Inflammatory macrophage treated with lipopolysaccharide for 1 hour (primary cell): ENCODE data around the gene POPDC2.

Experiments used
- DNase-seq, 2 donors: peaks; one replicate each; pipeline ENCODE4 v3.0.0-alpha.2; 2020 to 2022

The POPDC2 gene

DNA sequence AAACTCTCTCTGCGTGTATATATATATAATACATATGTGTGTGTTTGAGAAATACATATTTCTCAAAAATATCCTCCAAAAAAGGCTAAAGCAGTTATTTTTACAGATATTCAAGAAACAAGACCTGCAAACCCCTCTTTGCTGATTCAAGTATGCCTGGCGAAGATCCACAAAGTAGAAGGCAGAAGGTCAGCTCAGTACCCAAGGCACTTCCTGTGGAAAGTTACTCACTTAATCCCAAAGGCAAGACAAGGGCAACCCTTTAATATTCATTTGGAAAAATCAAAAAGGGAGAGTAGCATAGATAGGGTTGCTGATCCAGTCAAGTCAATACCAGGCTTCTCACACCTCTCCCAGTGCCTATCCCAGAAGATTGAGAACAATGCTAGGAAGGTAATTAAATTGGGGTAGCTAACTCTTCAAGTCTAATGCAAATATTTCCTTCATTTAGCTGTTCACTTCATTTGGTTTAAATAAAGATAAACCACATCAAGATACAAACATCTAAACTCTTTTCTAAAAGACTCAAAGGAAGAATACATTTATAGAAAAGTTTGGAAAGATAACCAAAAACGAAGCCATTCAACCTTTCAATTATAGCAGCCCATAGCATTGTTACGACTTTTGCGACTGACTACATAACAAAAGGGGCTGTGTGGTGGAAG lies 9.6 kb upstream of the POPDC2 start:
- DNase-seq = no peak

DNA sequence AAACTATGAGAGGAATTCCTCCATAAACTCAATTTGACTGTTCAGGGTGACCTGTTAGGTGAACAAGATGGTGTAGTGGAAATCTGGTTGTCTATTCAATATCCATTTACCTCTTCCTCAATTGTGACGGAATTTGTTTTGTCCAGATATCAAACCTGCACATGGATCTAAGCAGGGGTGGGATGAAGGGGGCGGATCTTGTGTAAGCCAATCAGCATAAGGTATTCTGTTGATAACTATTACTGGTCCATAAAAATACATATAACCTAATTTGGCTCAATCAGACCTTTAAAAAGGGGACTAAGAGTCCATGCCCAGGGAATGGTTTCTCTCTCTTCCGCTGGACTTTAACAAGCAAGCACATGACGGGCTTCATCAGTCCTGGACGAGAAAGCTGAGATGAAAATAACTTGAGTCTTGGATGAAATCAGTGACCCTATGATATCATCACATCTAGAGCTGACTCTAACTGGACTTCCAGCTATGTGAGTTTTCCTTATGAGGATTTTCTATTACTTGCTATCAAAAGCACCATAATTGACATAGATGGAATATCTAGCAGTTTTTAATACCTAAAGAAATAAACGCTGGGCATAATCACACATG lies 5.7 kb upstream of the POPDC2 start:
- DNase-seq = no peak

DNA sequence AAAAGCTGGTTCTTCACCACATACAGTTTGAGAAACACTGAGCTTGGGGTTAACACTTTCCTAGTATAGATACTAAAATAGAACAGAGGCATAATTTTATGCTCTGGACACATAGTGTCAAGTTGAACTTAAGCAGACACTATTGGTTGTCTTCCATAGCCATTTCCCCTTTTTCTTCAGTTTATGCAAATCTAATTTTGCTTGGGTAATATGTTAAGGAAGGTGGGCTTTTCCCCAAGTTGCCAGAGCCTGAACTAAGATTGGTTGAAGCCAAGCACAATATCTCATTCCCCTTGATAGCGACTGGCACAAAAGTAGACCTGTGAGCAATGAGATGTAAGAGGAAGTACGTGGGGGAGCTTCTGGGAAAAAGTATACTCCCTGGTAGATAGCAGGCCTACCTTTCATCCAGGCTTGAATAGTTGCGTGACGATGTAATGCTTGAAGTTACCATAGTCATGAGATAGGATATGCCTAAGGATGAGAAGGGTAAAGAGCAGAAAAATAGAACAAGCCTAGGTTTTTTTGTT lies 4.5 kb upstream of the POPDC2 start:
- DNase-seq = peak; percentile 91 to 97

DNA sequence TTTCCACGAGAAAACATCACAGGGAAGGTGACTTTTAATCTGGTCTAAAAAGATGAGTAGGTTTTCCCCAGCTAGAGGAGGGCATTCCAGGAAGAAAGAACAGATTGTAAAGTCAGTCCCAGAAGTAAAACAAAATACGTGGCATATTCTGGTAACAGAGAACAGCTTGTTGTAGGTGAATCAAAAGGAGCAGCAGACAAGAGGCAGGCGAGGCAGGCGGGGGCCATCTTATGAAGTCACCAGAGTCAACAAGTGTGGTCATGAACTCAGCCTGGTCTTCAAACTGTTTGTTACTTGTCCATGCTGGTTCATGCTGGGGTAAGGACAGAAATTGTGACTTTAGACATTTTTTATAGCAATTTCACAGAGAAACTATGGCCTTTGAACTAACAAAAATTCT lies 4.0 kb upstream of the POPDC2 start:
- peak in 1 of 2 donors; percentile 20 for DNase-seq

DNA sequence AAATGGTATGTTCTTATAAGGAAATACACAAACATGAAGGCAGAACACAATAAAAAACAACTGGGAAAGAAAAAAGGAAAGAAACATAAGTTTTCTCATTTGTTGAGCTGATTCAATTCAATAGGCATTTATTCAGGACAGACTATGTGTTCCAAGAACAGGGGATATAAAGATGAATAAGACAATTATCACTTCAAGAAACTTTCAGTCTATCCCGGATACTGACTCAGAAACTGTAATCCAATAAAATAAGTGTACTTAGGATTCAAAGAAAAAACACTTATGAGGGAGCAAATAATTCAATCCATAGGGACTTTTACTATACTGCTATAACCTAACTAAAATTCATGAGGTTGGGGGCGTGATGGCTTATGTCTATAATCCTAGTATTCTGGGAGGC lies 3.5 kb upstream of the POPDC2 start:
- DNase-seq = no peak

DNA sequence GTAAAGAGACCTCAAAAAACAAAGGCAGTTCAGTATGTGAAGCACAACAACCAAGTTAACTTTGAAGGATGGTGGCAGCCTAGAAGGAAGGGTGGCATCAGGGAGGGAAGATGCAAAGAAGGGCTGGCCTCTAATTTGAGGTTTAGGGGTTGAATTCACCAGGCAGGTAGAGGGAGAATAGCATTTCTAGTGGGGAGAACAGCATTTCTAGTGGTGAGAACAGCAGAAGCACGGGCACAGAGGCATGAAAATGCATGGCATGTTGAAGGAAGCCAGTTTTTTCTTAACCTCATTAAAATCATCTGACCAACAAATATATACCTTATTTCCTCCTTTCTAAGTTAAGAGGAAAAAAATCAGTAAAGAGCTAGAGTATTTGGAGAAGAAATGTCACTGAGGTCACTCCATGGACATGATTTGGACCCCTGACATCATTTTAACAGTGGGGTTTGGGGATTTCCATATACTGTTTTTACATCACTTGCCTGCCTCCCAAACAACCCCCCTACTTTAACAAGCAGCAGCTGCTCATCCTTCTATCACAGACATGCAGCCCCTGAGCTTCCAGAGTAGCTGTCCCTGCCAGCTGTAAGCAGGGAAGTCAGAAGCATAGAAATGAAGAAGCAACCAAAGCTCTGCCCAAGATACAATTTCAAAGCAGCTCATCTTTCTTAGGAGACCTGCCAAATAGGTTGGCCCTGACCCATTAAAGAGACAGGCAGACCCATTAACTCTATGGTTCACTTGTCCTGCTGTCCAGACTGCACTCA lies 2.4 kb upstream of the POPDC2 start:
- DNase-seq = peak in 1 of 2 donors; percentile 21

DNA sequence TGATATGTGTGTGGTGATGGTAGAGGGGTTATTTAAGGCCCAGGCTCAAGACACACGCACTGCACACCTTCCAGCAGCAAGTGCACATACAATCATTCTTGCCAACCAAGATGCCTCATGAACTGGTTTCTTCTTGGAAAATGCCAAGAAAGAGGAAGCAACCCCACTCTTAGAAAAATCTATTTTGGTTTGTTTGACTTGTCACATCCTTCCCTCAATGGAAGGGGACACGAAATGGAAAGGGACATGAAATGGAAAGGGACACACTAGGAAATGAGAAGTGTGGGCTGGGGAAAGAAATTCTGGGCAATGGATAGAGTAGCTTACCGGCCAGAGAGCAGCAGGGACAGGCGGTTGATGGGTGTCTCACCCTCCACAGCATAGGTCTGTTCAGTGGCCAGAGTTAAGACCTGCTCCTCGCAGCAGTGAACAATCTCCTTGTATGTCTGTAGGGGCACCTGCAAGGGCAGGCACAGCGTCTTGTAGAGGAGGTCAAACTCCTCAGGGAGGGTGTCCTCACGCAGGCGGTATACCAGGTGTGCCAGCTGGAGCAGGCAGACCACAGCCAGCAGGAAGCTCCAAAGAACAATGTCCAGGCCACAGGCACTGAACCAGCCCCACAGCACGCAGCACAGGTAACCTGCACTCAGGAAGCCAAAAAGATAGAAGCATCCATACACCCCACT lies 640 bp downstream of the POPDC2 start:
- DNase-seq = peak; percentile 69 to 70

DNA sequence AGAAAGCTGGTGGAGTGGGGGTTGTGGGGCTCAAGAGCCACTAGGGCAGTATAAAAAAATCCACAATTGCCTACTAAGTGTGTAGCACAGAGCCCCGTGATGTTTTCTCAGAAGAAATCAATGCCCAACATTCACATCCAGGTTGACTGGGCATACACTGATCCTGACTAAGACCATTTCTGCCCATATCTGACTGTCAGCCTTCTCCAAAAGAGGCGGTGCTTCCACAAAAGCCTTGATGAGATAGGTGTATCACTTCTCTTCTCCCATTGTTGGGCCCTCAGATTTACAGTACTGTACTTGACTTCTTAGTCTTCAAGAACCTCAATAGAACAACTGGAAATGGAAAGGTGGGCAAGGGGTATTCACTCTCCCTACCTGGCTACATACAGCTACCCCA lies 1.4 kb downstream of the POPDC2 start:
- DNase-seq = no peak

DNA sequence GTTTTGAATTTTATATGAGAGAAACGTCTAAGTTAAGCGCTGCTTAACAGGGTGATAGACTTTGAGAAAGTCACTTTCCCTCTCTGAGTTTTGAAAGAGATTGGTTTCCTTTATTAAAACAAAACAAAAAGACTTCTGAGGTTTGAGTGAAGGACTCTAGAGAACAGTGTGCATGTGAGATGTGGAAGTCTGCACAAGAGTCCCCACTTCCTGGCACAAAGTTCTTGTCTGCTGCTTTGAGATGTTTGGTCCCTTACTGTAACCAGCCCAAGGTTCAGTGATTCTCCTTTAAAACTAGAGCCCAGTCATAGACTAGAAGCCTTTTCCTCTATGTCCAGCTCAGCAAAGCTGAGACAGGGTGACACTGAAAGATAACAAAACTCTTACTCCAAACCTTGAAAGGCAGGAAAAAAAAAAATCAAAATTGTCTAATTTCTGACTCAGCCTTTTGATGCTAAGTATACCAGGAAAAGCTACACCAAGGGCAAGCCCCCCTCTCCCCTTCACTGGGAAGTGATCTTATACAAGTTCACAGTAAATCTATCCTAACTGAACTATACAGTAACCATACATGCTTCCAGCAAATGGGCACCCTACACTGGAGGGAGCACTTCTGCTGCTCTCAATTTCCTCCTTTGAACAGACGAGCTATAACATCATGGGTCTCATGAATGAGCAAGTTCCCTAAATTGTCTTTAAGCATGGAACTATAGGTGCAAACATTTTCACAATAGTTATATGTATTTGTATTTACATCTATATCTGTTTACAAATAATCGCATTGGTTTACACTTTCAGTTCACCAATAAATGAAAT lies 2.3 kb downstream of the POPDC2 start:
- peak; percentile 64 to 67 for DNase-seq

DNA sequence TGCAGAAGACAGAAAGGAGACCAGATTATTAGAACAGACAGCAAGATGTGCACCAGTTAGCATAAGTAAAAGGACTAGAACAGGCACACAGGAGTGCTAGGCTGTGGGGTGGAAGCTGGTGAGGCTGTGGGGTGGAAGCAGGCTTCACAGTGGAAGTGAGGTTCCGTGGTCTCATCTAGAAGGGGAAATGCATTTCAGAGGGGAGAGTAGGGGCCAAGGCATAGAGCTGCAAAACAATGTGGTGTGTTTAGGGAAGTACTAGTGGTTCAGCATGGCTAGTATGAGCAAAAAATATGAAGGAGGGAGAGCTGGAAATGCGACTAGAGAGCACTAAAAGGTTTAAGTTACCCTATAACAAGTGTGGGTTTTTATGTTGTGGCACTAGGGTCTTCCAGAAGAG lies 6.5 kb downstream of the POPDC2 start:
- DNase-seq = no peak

DNA sequence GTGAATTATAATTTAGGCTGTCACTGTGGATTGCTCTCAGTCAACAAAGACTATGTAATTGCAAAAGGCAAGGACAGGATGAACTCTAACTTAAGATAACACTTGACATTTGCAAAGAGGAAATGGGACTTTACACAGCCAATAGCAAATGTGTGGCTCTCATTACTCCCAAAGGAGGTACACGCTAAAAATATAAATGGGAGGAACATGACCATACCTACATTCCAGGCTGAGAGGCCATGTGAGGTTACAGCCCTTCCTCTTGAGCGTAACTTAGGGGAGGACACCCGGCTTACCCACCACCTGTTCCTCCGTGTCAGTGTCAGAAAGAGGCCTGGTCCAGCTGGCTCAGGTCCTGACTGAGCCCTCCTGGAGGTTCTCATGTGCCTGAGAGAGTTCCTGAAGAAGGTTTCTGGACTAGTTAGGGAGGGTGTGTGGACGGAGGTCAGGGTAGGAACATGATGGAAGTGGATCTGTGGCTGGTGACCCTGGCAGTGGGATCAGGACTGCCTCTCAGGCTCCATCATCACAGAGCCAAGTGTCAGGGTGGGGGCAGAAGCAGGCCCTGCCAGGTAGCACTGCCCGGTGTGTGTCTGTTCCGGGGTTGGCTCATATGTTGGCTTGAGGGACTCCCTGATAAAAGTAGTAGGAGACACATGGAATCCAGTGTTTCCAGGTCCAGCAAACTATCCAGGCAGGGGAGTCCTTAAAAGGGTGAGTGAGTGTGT lies 7.9 kb downstream of the POPDC2 start:
- DNase-seq = no peak

DNA sequence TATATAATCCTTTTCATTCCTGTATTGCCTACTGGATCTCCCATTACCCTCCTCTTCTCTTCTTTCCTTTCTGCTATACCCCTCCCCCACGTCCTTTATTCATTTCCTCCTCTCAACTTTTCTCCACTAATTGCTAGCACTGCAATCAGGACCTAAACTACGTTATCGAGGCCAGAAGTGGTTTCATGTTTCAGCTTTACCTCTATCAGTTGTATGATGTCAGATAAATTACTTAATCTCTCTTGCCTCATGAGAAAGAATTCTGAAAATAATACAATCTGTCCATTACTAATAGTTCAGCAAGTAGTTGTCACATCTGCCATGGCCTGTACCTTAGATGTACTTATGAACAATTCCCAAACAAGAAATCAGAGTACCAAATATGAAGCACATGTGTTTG lies 10.6 kb downstream of the POPDC2 start:
- DNase-seq = peak in 1 of 2 donors; percentile 26

DNA sequence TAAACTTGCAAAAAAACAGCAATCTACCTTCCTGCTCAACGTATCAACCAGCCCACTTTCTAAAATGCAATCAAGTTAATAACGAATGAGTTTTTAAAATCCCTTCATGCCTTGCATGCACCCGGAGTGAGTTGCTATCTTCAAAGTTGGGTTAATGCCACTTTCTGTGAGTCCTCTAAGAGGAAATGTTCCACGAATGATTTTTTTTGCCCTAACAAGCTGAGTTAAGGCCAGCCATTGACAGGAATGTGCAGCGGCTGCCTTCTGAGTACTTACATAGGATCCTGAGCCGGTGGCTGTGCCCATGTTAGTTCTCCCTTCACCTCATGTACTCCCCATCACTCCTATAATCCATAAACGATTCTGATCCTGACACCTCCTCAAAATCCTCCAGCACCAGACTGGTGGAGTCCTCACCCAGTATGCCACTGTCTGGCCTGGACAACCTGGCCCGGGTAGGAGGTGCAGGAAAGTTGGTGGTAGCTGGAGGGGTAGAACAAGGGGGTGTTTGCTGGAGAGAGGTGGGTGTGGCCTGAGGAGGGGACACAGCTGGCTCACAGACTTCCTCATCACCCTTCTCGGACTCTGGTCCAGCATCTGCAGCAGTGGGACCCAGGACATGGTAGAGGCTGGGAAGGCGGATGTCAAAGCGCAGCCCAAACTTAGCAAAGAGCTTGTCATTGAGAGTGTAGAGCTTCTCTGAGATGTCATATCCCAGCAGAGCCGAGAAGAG lies 12.4 kb downstream of the POPDC2 start:
- DNase-seq = no peak

DNA sequence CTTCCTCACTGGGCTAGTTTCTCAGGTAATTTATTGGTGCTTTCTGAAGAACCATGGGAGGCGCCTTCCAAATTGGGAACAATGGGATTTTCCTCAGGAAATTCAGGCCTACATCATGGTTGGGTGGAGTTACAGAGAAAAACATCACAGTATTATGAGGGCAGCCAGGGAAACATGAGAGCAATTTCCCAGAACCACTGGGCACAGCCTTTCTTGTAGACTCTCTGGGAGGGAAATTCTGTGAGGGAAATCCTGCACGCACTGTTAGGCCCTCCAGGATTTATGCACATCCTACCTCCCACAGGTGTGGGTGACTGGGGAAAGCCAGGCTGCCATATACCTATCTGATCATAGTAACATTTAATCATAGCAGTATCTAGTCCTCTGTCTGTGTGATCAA lies 13.2 kb downstream of the POPDC2 start:
- peak; percentile 38 to 63 for DNase-seq

DNA sequence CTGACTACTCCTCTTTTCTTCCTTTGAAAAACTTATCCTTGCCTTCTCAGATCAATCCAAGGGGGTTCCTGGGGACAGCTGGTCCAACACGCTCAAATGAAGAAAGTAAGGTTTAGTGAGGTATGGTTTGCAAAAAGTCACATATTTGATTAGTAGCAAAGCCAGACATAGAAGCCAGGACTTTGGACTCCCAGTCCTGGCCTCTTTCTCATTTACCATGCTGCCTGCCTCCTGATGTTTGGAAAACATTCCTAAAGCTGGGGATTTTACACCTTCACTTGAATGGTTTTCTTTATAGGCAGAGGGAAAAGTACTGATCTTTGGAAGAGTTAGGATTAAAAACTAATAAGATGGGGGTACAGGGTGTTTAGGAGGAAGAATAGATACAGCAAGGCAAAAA lies 14.6 kb downstream of the POPDC2 start:
- DNase-seq = no peak

DNA sequence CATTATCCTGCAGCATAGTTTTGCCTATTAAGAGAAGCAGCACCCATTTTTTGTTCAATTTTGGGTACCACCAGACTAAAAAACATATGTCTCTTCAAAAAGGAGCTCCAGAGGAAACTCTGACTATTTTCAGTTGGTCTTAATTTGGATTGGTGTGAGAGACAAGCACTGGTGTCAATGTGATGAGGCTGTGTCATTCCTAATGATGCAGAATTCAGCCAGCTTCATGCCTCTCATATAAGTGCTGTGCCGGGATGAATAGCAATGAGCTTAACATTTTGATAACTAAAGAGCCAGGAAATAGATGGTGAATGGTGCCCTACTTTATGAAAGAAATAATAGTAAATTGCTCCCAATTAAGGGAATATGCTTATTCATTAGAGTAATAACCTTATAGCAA lies 15.9 kb downstream of the POPDC2 start:
- no peak for DNase-seq

DNA sequence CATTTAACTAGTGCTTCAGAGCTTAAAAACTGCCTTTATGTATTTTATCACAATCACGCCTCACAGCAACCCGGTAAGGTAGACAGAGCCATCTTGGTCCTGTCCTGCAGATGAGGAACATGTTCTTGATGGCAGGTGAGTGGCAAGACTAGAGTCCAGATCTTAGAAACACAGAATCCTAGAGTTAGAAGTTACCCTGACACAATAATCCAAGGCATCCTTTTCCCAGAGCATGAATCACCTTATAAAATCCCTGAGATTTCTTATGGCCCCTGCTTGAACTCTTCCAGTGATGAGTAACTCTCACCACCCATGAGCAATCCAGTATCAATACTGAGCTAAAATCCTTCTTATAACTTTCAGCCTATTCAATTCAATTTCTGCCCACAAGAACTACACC lies 16.9 kb downstream of the POPDC2 start:
- DNase-seq = peak; percentile 56 to 63

DNA sequence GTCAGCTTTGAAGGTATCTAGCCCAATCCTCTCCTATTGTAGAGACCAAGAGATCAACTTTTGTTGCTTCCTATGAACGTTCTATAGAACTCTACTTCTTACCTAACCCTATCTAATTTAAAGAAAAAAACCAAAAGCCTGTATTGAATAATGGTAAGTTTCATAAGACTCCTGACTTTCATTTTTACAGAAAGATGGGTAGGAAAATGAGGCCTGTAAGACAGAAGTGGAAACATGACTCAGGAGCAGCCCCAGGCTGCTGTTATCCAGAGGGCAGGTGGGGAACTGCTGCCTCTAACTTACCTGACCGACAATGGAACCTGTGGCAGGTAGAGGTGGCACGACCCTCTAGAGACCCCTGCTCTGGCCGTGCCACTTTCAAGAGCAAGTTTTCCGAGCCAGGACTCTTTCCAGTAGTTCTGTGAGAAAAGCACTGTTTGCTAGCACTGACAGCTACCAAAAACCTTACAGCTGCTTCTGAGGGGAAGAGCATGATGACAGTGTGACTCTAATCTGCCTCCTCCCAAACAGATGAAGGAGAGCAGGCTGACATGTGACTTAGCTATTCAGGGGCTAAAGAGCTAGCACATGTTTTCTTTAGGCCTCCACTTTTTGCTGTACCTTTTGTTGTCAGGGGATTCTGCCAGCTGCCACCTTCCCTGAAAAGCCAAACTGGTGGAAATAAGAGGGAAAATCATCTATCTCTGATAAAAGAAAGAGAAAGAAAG lies 17.5 kb downstream of the POPDC2 start:
- peak in 1 of 2 donors; percentile 23 for DNase-seq

DNA sequence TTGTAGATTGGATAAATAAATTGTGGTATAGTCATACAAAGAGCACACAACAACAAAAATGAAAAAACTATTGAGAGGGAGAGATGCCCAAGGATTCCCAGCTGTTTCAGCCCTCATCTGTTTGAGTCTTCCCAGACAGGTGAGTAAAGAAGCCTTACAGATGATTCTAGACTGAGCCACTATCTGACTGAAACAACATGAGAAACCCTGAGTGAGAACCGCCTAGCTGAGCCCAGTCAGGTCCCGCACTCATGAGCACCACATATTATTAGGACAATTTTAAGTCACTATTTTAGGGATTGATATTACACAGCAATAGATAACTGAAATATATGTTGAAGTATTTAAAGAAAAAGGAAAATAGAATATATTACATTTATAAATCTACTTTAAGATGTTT lies 19.0 kb downstream of the POPDC2 start:
- no peak for DNase-seq
